DOHH2 (cell line): ENCODE data around the gene CTSZ.

Experiments used
- H3F3A ChIP-seq: fragments of 200-600 bp; sonication (generic), shearing (Covaris generic); 2 replicates; pipeline ENCODE4 v1.6.0; 2016; ENCODE audit warnings: antibody characterized with exemption, mild to moderate bottlenecking; ENCODE audit not compliant: control insufficient read depth, insufficient read depth
- H3K27ac ChIP-seq: fragments of 200-600 bp; sonication (generic); 2 replicates; pipeline ENCODE4 v1.5.1; 2014; ENCODE audit warnings: low read depth, mild to moderate bottlenecking, low read length, moderate library complexity
- H3K27me3 ChIP-seq: fragments of 200-600 bp; sonication (generic); 2 replicates; pipeline ENCODE4 v1.6.1; 2014; ENCODE audit warnings: mild to moderate bottlenecking, low read length, mixed read lengths; ENCODE audit not compliant: control insufficient read depth
- H3K36me3 ChIP-seq: fragments of 200-600 bp; sonication (generic); 2 replicates; pipeline ENCODE4 v1.6.1; 2014; ENCODE audit warnings: mild to moderate bottlenecking, low read length, moderate library complexity, mixed read lengths; ENCODE audit not compliant: control insufficient read depth
- H3K4me1 ChIP-seq: fragments of 200-600 bp; sonication (generic); 2 replicates; pipeline ENCODE4 v1.6.1; 2014; ENCODE audit warnings: mild to moderate bottlenecking, low read length, mixed read lengths; ENCODE audit not compliant: control insufficient read depth
- H3K4me2 ChIP-seq: fragments of 200-600 bp; sonication (generic); 2 replicates; pipeline ENCODE4 v1.6.0; 2014; ENCODE audit warnings: mild to moderate bottlenecking, low read length, moderate library complexity
- H3K4me3 ChIP-seq: fragments of 200-600 bp; sonication (generic); 2 replicates; pipeline ENCODE4 v1.5.1; 2014; ENCODE audit warnings: mild to moderate bottlenecking, low read length, mixed read lengths
- H3K79me2 ChIP-seq: fragments of 200-600 bp; sonication (generic); 2 replicates; pipeline ENCODE4 v1.6.1; 2014; ENCODE audit warnings: mild to moderate bottlenecking, low read length, mixed read lengths; ENCODE audit not compliant: control insufficient read depth
- H3K9me2 ChIP-seq: fragments of 200-600 bp; sonication (generic); replicated peaks from 2 replicates; pipeline ENCODE4 v1.6.1; 2014; ENCODE audit warnings: mild to moderate bottlenecking, low read length, mixed read lengths; ENCODE audit not compliant: control insufficient read depth
- H3K9me3 ChIP-seq: fragments of 200-600 bp; sonication (generic); 2 replicates; pipeline ENCODE4 v1.6.1; 2014; ENCODE audit warnings: antibody characterized with exemption, low read length, mixed read lengths; ENCODE audit not compliant: control insufficient read depth, insufficient read depth
- H4K20me1 ChIP-seq: fragments of 200-600 bp; sonication (generic); 2 replicates; pipeline ENCODE4 v1.6.0; 2014; ENCODE audit warnings: low read depth, mild to moderate bottlenecking, antibody characterized with exemption, low read length, moderate library complexity; ENCODE audit not compliant: control insufficient read depth, insufficient read depth
- CTCF ChIP-seq: fragments of 200-600 bp; sonication (generic); IDR thresholded peaks from one replicate; pipeline ENCODE4 v1.5.1; 2014; ENCODE audit warnings: antibody characterized with exemption, mild to moderate bottlenecking, low read depth, low read length; ENCODE audit not compliant: poor library complexity, severe bottlenecking
- EZH2phosphoT487 ChIP-seq: fragments of 200-600 bp; sonication (generic); IDR thresholded peaks from 2 replicates; pipeline ENCODE4 v1.6.1; 2017; ENCODE audit warnings: borderline replicate concordance, mild to moderate bottlenecking, antibody characterized with exemption, low read length, moderate library complexity, mixed read lengths

Gene CTSZ

GRCh38 chr20:59031564-59032022, 24.5 kb upstream of the CTSZ start:
- Histone ChIP-seq H3F3A (peaks cover 38% of the 10 kb centered on the region), H3K79me2 (peaks cover 66% of the 10 kb centered on the region), H3K4me1 (peaks cover 50% of the 10 kb centered on the region), H3K4me2 (peak overlapping the region; percentile 97), H4K20me1 (peaks cover 23% of the 10 kb centered on the region), H3K9me2 (no peaks in the 10 kb centered on the region), H3K36me3 (peaks cover 89% of the 10 kb centered on the region), H3K4me3 (peak overlapping the region; percentile 89), H3K27ac (peak overlapping the region; percentile 69), H3K27me3 (no peaks in the 10 kb centered on the region), H3K9me3 (no peaks in the 10 kb centered on the region)
- TF ChIP-seq CTCF = no peak
- no peak for TF ChIP-seq EZH2phosphoT487

- Histone ChIP-seq H3K9me3 (no peaks in the 10 kb centered on the region), H4K20me1 (peaks cover 26% of the 10 kb centered on the region), H3K36me3 (peaks cover 89% of the 10 kb centered on the region), H3K4me1 (peaks cover 50% of the 10 kb centered on the region), H3K27me3 (no peaks in the 10 kb centered on the region), H3K79me2 (peaks cover 66% of the 10 kb centered on the region), H3K9me2 (no peaks in the 10 kb centered on the region), H3K4me2 (peak overlapping the region; percentile 97), H3F3A (peaks cover 34% of the 10 kb centered on the region), H3K4me3 (peak overlapping the region; percentile 89), H3K27ac (peak overlapping the region; percentile 69)
- no peak for TF ChIP-seq CTCF
- no peak for TF ChIP-seq EZH2phosphoT487
These were observed 24.0 kb upstream of the CTSZ start for GRCh38 chr20:59030911-59031563.

GRCh38 chr20:59028812-59029211, 21.8 kb upstream of the CTSZ start:
- H3K36me3 ChIP-seq = peaks cover 91% of the 10 kb centered on the region
- H4K20me1 ChIP-seq = peaks cover 32% of the 10 kb centered on the region
- peaks cover 72% of the 10 kb centered on the region for H3K79me2 ChIP-seq
- peak overlapping the region; percentile 97 for H3K4me2 ChIP-seq
- TF ChIP-seq EZH2phosphoT487 (no peak), CTCF (no peak)
- H3K9me3 ChIP-seq = no peaks in the 10 kb centered on the region
- H3F3A ChIP-seq = peaks cover 18% of the 10 kb centered on the region
- H3K27ac ChIP-seq = no peak overlapping the region
- H3K27me3 ChIP-seq = no peaks in the 10 kb centered on the region
- H3K4me1 ChIP-seq = peaks cover 45% of the 10 kb centered on the region
- H3K4me3 ChIP-seq = no peak overlapping the region
- no peaks in the 10 kb centered on the region for H3K9me2 ChIP-seq
